ENCODE data around the gene NALCN. TPM values are rescaled to one million over a fixed set of nuclear protein-coding genes. Genes with fewer than 3 reads are reported as not detected.

NALCN gene
- total RNA-seq = 5.5 and 8.2 TPM in 2 replicates

DNA sequence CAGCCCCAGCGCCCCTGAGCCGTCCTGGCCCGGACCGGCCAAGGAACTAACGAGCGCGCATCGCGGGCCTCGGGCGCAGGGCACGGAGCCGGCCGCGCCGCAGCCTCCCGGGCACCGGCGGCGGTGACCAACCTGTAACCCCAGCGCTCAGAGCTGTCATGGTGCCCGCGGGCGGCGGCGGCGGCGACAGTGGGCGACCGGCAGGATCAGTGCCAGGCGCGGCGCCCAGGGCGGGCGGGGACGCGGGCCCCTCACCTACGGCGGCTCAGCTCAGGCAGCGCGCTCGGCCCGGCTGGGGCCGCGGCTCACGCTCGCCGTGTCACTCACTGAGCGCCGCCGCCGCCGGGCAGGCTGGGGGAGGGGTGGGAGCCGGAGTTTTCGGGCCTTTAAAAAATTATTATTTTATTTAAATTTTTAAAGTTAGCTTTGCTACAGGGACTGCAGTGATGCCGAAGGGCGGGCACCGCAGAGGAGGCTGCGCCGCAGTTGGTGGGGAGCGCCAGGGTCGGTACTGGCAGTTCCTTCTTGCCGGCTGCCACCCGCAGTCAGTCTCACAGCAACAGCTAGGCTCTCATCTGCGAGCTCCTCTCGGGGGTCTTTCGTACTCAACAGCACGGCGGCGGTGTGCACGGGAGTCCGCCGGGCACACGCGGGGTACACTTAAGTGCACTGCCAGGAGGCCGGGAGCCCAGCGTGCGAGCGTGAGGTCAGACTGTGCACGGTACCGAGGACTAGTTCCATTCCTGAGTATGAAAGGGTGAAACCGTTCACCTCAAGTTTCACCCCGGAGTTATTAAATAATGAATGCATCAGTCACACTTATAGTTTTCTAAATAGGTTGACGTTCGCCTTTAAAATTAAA is at the start of gene NALCN:
NALCN (minus strand) TSS at position 328 of the 862 bp plus-strand sequence. CDS start 17,382 bp downstream, outside the sequence.

DNA sequence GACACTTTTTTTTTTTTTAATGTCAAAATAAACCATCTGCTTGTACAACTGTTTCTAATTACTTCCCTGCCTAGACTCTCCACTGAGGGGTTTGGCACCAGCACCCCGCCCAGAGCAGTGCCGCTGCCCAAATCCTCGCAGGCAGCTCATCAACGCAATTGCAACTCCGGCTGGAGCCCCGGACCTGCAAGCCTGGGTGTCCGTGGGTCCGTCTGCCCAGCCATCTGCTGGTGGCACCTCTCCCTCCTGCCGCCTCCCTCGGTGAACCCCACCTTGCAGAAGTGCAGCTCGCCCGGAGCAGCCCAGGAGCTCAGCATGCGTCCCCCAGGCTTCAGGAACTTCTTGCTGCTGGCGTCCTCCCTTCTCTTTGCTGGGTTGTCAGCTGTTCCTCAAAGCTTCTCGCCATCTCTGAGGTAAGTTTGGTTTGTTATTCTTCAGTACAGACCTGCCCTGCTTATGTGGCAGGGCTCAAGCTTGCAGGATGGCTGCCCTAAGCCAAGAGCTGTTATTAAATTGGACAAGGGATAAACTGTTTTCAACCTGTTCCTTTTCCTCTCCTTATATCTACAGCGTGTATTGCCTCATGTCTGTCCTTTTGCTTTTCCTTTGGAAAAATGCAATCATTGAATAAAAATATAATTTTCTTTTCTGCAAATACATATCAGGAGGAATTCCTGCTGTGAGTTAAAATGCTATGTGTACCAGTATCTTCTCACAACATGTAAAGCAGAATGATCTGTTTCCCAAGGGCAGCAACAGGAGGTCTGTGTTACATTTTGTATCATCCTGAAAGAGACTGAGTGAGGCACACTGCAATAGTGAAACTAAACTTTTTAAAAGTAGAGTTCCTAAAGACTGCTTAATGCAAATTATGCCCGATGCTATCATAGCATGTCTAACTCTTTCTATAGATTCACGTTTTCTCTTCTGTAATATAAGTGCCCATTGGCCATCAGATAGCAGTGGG is 36.5 kb upstream of the NALCN start, which contains the start of gene ITGBL1:
ITGBL1 (plus strand) TSS at position 157 of the 967 bp plus-strand sequence; CDS start at position 316, 159 bp downstream.

Other genes starting within 250 kb of the NALCN start
- 69.4 and 71.8 TPM in 2 replicates for gene ITGBL1, start 36.2 kb upstream of the NALCN start, total RNA-seq

All from placental pericyte (primary cell).